Measurements from ENCODE around the gene ZMYND12.
A peak's percentile ranks its signal among the peaks of the same experiment; 100 is the strongest.
"Not testable (repeated sequence)": the region's sequence is repeated elsewhere in the genome, so short reads cannot be mapped to it uniquely, and the experiment has no call there.

Gene ZMYND12

GRCh38 chr1:42456010-42456753 lies at the start of gene ZMYND12, which contains the start of gene PPCS:
ZMYND12 (minus strand) TSS chr1:42456022; CDS start chr1:42455997, 25 bp downstream.
PPCS (plus strand) TSS chr1:42456543; CDS start chr1:42456566, 23 bp downstream.
- FAIRE-seq, result peak; percentile 94

GRCh38 chr1:42504535-42505128 lies 48.8 kb upstream of the ZMYND12 start:
- DNase-seq (ENCODE audit: extremely low spot score, insufficient read length, low read depth), result no peak
- FAIRE-seq, result no peak

More at GRCh38 chr1:42456010-42456753, at the start of gene ZMYND12, which contains the start of gene PPCS:
- peak; percentile 77 for DNase-seq (ENCODE audit: extremely low spot score, insufficient read length, low read depth)

- not testable (repeated sequence) for DNase-seq (ENCODE audit: extremely low spot score, insufficient read length, low read depth); FAIRE-seq
These were observed 46.2 kb upstream of the ZMYND12 start for GRCh38 chr1:42502031-42502430.

GRCh38 chr1:42490237-42490636 lies 34.4 kb upstream of the ZMYND12 start:
- FAIRE-seq (no peak), DNase-seq (ENCODE audit: extremely low spot score, insufficient read length, low read depth) (no peak)

- no peak for DNase-seq (ENCODE audit: extremely low spot score, insufficient read length, low read depth)
- no peak for FAIRE-seq
These were observed 28.6 kb upstream of the ZMYND12 start for GRCh38 chr1:42484382-42484781.

GRCh38 chr1:42482635-42483153 lies 26.9 kb upstream of the ZMYND12 start:
- DNase-seq (ENCODE audit: extremely low spot score, insufficient read length, low read depth) (no peak), FAIRE-seq (peak; percentile 24)

GRCh38 chr1:42480921-42481320 lies 25.1 kb upstream of the ZMYND12 start:
- FAIRE-seq (no peak), DNase-seq (ENCODE audit: extremely low spot score, insufficient read length, low read depth) (no peak)

- FAIRE-seq (no peak), DNase-seq (ENCODE audit: extremely low spot score, insufficient read length, low read depth) (no peak)
These were observed 23.8 kb upstream of the ZMYND12 start for GRCh38 chr1:42479621-42480020.

GRCh38 chr1:42477775-42478174 lies 22.0 kb upstream of the ZMYND12 start:
- no peak for FAIRE-seq

GRCh38 chr1:42477354-42477753 lies 21.5 kb upstream of the ZMYND12 start:
- not testable (repeated sequence) for DNase-seq (ENCODE audit: extremely low spot score, insufficient read length, low read depth); FAIRE-seq

More at GRCh38 chr1:42477775-42478174, 22.0 kb upstream of the ZMYND12 start:
- DNase-seq (ENCODE audit: extremely low spot score, insufficient read length, low read depth), result no peak

- DNase-seq (ENCODE audit: extremely low spot score, insufficient read length, low read depth) (no peak), FAIRE-seq (no peak)
These were observed 20.8 kb upstream of the ZMYND12 start for GRCh38 chr1:42476605-42477004.

GRCh38 chr1:42469727-42470126 lies 13.9 kb upstream of the ZMYND12 start:
- no peak for DNase-seq (ENCODE audit: extremely low spot score, insufficient read length, low read depth)
- no peak for FAIRE-seq

- FAIRE-seq, result no peak
- no peak for DNase-seq (ENCODE audit: extremely low spot score, insufficient read length, low read depth)
These were observed 10.2 kb upstream of the ZMYND12 start for GRCh38 chr1:42466030-42466429.

- DNase-seq (ENCODE audit: extremely low spot score, insufficient read length, low read depth) (no peak), FAIRE-seq (no peak)
These were observed 8.1 kb upstream of the ZMYND12 start for GRCh38 chr1:42463921-42464320.

- FAIRE-seq (peak; percentile 99), DNase-seq (ENCODE audit: extremely low spot score, insufficient read length, low read depth) (peak; percentile 92)
These were observed 7.3 kb upstream of the ZMYND12 start, which contains the start of gene CCDC30 for GRCh38 chr1:42462828-42463763. CCDC30 (plus strand) TSS chr1:42463286; CDS start chr1:42480552, 17,266 bp downstream.

GRCh38 chr1:42461196-42461595 lies 5.4 kb upstream of the ZMYND12 start:
- FAIRE-seq, result no peak
- DNase-seq (ENCODE audit: extremely low spot score, insufficient read length, low read depth), result no peak

- peak; percentile 70 for FAIRE-seq
- DNase-seq (ENCODE audit: extremely low spot score, insufficient read length, low read depth), result peak; percentile 53
These were observed 900 bp upstream of the ZMYND12 start for GRCh38 chr1:42456754-42457089.

- FAIRE-seq, result no peak
- no peak for DNase-seq (ENCODE audit: extremely low spot score, insufficient read length, low read depth)
These were observed 1.4 kb downstream of the ZMYND12 start for GRCh38 chr1:42454403-42454802.

GRCh38 chr1:42453386-42453785 lies 2.4 kb downstream of the ZMYND12 start:
- FAIRE-seq, result no peak
- DNase-seq (ENCODE audit: extremely low spot score, insufficient read length, low read depth), result no peak

GRCh38 chr1:42450061-42450460 lies 5.8 kb downstream of the ZMYND12 start:
- no peak for FAIRE-seq
- no peak for DNase-seq (ENCODE audit: extremely low spot score, insufficient read length, low read depth)
